ENCODE measurements around the gene C16orf90.

- TF ChIP-seq CTCF (IDR thresholded peaks at IDR 0.05) (no peak), POLR2A (IDR thresholded peaks at IDR 0.05) (no peak)
These were observed 33.9 kb upstream of the C16orf90 start for GRCh38 chr16:3529175-3529574.

Data from uterus (tissue), 2 donors.